Sigmoid colon (tissue), 4 donors: ENCODE measurements around the gene TTC12.

ENCODE experiments used
- POLR2A ChIP-seq, 2 donors: fragments of 450-650 bp; IDR thresholded peaks; one replicate each; pipeline ENCODE4 v1.6.1; 2016; ENCODE audit warnings: antibody characterized with exemption in 2 of 2, mild to moderate bottlenecking in 2 of 2, moderate library complexity in 2 of 2
- POLR2AphosphoS5 ChIP-seq, 4 donors: sonication (generic); formaldehyde crosslinking; IDR thresholded peaks; one replicate each; pipeline ENCODE4 v1.6.1; 2017; ENCODE audit warnings: antibody characterized with exemption in 4 of 4
- TF ChIP-seq, protein P1 (sequence below), 4 experiments: fragments of 450-650 bp in 3 of 4; fragments of 200-600 bp in 1 of 4; IDR thresholded peaks; one replicate each; pipeline ENCODE4 v1.5.1; 2016 to 2019; ENCODE audit warnings: antibody characterized with exemption in 4 of 4, mild to moderate bottlenecking in 3 of 4, moderate library complexity in 2 of 4

DNA sequence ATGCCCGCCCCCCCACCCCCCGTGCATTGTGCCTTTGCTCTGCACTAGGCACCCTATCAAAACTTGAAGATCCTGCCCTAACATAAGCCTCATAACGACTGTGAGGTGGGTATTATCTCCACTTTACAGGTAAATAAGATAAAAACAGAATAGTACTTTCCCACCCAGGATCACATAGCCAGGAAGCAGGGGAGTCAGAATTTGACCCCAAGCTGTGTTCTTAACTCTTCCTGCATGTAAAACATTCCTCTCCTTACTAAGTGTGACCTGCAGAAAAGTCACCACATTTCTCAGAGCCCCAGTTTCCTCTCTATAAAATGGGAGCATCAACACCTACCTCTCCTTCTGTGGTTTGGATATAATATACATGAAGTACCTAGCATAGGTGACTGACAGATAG, 55.0 kb downstream of the TTC12 start:
- TF ChIP-seq POLR2A (IDR thresholded peaks at IDR 0.05) (no peak), POLR2AphosphoS5 (IDR thresholded peaks at IDR 0.05) (no peak)
- TF ChIP-seq, protein P1, sequence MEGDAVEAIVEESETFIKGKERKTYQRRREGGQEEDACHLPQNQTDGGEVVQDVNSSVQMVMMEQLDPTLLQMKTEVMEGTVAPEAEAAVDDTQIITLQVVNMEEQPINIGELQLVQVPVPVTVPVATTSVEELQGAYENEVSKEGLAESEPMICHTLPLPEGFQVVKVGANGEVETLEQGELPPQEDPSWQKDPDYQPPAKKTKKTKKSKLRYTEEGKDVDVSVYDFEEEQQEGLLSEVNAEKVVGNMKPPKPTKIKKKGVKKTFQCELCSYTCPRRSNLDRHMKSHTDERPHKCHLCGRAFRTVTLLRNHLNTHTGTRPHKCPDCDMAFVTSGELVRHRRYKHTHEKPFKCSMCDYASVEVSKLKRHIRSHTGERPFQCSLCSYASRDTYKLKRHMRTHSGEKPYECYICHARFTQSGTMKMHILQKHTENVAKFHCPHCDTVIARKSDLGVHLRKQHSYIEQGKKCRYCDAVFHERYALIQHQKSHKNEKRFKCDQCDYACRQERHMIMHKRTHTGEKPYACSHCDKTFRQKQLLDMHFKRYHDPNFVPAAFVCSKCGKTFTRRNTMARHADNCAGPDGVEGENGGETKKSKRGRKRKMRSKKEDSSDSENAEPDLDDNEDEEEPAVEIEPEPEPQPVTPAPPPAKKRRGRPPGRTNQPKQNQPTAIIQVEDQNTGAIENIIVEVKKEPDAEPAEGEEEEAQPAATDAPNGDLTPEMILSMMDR (IDR thresholded peaks at IDR 0.05) = no peak
